Measurements from ENCODE around the gene DRD2.

DRD2 gene

DNA sequence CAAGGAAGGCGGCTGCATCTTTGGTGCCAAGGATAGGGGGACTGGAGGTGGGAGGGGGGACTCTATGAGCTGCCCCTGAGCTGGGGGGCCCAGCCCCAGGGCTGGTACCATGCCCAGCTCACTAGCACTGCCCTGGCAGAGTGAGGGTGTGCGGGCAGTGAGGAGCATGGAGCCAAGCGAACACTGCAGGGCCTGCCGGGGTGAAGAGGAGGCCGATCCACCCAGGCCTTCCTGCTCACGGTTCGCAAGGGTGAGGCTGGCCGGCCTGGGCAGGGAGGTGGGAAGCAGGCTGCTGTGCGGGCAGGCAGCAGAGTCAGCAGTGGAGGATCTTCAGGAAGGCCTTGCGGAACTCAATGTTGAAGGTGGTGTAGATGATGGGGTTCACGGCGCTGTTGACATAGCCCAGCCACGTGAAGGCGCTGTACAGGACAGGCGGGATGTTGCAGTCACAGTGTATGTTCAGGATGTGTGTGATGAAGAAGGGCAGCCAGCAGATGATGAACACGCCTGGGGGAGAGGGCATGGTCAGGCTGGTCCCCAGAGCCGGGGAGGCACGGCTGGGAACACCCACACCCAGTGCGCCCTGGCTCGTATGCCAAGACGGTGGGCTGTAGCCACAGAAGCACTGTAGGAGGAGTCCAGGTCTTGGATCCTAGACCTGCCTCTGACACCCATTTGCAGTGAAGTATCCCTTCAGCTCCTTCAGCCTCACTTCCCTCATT lies 64.6 kb downstream of the DRD2 start:
- in situ Hi-C loops (cut with HindIII; ENCODE audit: low pct_ligation_motif_present, low pct_unique_long_range_greater_than_20kb, low sequenced_read_pairs), result no loop called here

GRCh38 chr11:113409526-113409925 lies 65.7 kb downstream of the DRD2 start:
- in situ Hi-C loops (cut with HindIII; ENCODE audit: low pct_ligation_motif_present, low pct_unique_long_range_greater_than_20kb, low sequenced_read_pairs), result no loop called here
- DNase-seq, result no peak

More for the DNA sequence above, 64.6 kb downstream of the DRD2 start:
- DNase-seq, result no peak

DNA sequence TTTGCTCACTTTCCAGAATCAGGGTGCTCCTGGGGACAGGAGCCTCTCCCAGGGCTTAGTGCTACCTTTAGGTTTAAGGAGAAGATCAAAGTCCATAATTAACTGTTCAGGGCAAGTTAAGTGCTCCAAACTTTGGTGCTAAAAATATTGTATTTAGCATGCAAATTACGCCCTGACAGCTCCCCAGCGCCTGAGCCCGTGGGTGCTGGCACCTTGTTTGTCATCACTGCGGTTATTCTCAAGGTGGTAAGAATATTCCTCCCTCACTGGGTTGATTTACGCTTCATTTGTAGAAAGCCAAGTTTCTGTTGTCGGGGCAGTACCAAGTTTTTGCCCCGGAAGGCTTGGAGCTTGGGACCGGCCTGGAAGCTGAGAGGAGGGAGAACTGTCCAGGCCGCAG lies 66.3 kb downstream of the DRD2 start:
- in situ Hi-C loops (cut with HindIII; ENCODE audit: low pct_ligation_motif_present, low pct_unique_long_range_greater_than_20kb, low sequenced_read_pairs), result no loop called here
- no peak for DNase-seq

GRCh38 chr11:113408206-113408605 lies 67.0 kb downstream of the DRD2 start:
- DNase-seq, result no peak
- in situ Hi-C loops (cut with HindIII; ENCODE audit: low pct_ligation_motif_present, low pct_unique_long_range_greater_than_20kb, low sequenced_read_pairs), result no loop called here

GRCh38 chr11:113407163-113407562 lies 68.0 kb downstream of the DRD2 start:
- in situ Hi-C loops (cut with HindIII; ENCODE audit: low pct_ligation_motif_present, low pct_unique_long_range_greater_than_20kb, low sequenced_read_pairs), result no loop called here
- DNase-seq, result no peak

DNA sequence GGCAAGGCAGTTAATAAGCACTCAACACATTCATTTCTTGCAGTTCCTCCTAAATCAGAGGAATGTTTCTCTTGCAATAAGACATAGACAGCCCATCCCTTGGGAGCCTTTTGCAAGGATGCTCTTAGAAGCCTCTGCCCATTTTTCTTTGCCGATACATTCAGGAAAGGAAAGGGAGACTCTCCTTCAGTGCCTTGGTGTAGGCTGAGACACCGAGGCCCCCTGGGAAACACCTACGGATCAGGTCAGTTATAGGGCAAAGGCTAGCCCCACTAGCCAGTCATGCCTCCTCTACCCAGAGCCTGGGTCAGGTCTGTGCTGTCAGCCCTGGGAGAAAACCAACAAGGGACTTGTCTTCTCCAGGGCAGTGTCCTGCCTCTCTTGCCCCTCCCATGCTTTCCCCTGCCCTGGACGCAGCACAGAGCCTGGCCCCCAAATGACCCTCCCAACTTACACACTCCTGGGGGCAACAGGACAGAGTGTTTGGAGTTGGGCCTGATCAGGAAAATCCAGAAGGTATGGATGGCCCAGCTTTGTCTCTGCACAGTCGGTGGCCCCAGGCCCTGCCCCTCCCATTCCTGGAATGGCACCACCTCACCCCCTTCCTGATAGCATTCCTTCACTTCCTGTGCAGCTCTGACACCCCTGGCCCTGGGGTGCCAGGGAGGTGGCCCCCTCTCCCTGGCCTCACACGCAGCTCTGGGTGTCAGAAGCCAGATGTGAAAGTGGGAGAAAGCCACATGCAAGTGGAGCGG lies 69.3 kb downstream of the DRD2 start:
- no peak for DNase-seq
- in situ Hi-C loops (cut with HindIII; ENCODE audit: low pct_ligation_motif_present, low pct_unique_long_range_greater_than_20kb, low sequenced_read_pairs), result no loop called here

DNA sequence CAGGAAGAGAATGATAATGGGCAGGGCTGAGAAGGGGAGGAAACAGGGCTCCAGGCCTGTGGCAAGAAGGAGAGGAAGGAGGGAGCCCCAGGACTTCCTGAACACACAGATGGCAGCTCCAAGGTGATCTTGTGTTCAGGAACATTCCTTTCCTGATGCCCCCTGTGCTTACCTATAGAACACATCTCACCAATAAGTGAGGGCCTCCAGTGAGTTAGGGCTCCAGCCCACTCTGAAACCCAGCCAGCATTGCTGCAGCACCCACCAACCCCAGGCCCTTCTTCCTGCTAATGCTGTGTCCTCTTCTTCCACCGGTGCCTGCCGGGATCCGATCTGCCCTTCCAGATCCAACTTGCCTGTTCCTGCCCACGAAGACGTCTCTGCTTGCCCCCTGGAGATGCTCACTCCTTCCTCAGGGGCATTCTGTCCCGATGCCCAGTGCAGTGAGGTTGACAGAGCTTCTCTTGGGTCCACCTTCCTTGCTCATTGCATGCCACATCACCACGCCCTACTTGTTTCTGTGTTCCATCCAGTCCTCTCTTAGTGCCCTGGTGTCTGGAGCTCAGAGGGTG lies 70.3 kb downstream of the DRD2 start:
- in situ Hi-C loops (cut with HindIII; ENCODE audit: low pct_ligation_motif_present, low pct_unique_long_range_greater_than_20kb, low sequenced_read_pairs), result no loop called here
- no peak for DNase-seq

DNA sequence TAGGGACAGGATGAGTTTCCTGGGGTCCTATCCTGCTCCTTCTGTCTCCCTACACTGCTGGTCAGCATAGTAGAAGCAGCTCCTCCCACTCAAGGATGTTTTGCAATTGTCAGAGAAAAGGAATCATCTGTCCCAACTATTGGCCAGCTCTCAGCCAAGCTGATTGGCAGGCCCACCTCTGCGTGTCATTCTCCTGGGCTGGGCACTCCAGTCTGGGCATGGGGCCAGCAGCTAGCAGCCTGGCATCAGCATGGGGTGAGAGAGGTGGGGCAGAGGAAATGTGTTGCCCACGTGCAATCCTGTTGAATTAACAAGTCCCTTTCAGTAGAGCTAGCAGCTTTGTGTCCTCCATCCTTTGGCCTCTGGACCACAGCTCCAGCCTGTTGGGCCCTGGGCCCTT lies 73.5 kb downstream of the DRD2 start:
- in situ Hi-C loops (cut with HindIII; ENCODE audit: low pct_ligation_motif_present, low pct_unique_long_range_greater_than_20kb, low sequenced_read_pairs), result no loop called here
- peak; percentile 80 for DNase-seq

DNA sequence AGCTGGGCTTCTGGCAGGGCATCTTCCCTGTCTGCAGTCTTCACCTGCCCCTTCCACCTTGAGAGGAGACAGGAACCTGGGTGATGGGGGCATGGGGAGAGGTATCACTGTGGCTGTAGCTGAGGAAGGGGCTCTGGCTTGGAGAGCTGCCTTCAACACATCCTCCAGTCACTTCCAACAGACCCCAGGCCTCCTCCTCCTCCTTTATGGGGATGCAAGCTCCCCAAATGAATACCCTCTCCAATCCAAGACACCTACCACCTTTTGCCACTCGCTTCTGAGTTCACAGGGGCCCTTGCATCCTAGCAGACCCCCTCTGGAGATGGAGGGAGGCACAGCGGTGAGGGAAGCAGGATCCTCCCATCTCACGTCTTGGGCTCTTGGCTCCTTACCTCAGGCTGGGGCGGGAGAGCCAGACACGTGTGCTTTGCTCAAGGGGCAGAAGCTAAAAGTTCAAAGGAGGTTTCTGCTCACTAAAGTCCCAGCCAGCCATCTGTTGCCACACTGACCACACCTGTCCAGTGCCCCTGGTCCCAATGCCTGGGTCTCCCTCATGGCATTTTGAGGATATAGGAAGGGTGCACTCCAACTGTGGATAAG lies 74.5 kb downstream of the DRD2 start:
- in situ Hi-C loops (cut with HindIII; ENCODE audit: low pct_ligation_motif_present, low pct_unique_long_range_greater_than_20kb, low sequenced_read_pairs), result no loop called here

DNA sequence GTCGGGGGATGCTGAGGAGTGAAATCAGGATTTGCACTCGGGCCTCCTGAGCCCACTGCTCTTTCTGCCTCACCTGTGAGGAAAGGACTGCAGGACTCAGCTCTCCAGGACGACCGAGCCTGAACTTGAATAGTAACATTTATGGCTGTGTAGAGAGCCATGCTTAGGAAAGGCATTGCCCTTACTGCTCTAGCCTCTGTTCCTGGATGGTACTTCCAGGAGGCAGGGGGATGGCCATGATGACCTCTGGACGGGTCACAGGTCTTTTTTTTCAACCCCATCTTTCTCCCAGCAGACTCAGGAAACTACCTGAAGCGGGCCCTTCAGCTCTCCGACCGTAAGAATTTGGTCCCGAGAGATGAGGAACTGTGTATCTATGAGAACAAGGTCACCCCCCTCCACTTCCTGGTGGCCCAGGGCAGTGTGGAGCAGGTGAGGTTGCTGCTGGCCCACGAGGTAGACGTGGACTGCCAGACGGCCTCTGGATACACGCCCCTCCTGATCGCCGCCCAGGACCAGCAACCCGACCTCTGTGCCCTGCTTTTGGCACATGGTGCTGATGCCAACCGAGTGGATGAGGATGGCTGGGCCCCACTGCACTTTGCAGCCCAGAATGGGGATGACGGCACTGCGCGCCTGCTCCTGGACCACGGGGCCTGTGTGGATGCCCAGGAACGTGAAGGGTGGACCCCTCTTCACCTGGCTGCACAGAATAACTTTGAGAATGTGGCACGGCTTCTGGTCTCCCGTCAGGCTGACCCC lies 76.3 kb downstream of the DRD2 start:
- no peak for DNase-seq
- in situ Hi-C loops (cut with HindIII; ENCODE audit: low pct_ligation_motif_present, low pct_unique_long_range_greater_than_20kb, low sequenced_read_pairs), result no loop called here

More for the DNA sequence above, 74.5 kb downstream of the DRD2 start:
- no peak for DNase-seq

DNA sequence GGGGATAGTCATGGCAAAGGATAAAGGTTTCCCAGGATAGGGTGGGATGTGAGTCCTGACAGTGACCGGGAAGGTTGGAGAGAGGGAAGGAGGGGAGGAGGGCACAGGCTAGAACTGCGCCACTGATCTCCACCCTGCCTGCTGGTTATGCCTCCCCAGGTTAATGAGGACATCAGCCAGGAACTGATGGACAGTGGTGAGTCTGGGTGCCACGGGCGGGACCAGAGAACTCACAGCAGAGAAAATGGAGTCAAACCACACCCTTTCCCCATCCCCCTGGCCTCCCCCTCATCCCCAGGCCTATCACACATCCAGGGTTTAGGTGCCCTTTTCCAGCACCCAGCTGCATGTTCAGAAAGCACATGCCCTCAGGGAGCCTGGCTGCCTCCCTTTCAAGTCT lies 77.4 kb downstream of the DRD2 start:
- no peak for DNase-seq
- in situ Hi-C loops (cut with HindIII; ENCODE audit: low pct_ligation_motif_present, low pct_unique_long_range_greater_than_20kb, low sequenced_read_pairs), result no loop called here

- in situ Hi-C loops (cut with HindIII; ENCODE audit: low pct_ligation_motif_present, low pct_unique_long_range_greater_than_20kb, low sequenced_read_pairs), result no loop called here
- DNase-seq, result no peak
These were observed 78.0 kb downstream of the DRD2 start for GRCh38 chr11:113397212-113397611.

- in situ Hi-C loops (cut with HindIII; ENCODE audit: low pct_ligation_motif_present, low pct_unique_long_range_greater_than_20kb, low sequenced_read_pairs), result no loop called here
- no peak for DNase-seq
These were observed 78.5 kb downstream of the DRD2 start for GRCh38 chr11:113396690-113397089.

DNA sequence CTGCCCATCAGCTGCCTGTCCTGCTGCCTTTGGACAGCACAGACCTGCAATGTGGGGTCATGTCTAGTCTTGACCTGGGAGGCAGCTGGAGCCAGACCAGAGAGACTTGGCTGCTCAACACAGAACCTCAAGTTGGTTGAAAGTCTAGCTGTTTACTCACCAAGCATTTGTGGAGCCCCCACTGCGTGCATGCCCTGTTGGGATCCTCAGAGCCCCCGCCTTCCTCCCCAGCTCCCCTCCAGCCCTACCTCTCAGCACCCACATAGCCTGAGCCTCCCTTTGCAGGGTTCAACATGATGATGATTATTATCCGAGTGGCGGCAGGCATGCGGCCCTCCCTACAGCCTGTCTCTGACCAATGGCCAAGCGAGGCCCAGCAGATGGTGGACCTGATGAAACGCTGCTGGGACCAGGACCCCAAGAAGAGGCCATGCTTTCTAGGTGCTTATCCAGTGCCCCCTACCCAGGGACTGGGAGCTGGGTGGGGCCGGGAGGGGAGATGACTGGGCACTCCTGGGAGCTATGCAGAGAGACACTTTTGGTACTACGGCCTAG lies 79.3 kb downstream of the DRD2 start:
- DNase-seq, result no peak
- in situ Hi-C loops (cut with HindIII; ENCODE audit: low pct_ligation_motif_present, low pct_unique_long_range_greater_than_20kb, low sequenced_read_pairs), result no loop called here

DNA sequence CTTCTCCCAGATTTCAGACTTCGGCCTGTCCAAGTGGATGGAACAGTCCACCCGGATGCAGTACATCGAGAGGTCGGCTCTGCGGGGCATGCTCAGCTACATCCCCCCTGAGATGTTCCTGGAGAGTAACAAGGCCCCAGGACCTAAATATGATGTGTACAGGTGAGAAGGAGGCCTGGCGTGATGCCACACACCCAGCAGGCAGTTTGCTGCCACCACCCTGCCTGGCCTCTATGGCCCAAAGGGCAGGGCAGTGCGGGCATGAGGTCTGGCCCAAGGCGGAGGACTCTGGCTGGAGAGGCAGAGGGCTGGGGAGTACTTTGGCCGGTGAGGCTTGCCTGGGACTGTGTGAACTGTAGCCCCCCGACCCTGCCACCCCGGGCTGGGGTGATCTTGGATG lies 80.3 kb downstream of the DRD2 start:
- no peak for DNase-seq
- in situ Hi-C loops (cut with HindIII; ENCODE audit: low pct_ligation_motif_present, low pct_unique_long_range_greater_than_20kb, low sequenced_read_pairs), result no loop called here

GRCh38 chr11:113393501-113393985 lies 81.7 kb downstream of the DRD2 start:
- DNase-seq, result no peak
- in situ Hi-C loops (cut with HindIII; ENCODE audit: low pct_ligation_motif_present, low pct_unique_long_range_greater_than_20kb, low sequenced_read_pairs), result no loop called here

DNA sequence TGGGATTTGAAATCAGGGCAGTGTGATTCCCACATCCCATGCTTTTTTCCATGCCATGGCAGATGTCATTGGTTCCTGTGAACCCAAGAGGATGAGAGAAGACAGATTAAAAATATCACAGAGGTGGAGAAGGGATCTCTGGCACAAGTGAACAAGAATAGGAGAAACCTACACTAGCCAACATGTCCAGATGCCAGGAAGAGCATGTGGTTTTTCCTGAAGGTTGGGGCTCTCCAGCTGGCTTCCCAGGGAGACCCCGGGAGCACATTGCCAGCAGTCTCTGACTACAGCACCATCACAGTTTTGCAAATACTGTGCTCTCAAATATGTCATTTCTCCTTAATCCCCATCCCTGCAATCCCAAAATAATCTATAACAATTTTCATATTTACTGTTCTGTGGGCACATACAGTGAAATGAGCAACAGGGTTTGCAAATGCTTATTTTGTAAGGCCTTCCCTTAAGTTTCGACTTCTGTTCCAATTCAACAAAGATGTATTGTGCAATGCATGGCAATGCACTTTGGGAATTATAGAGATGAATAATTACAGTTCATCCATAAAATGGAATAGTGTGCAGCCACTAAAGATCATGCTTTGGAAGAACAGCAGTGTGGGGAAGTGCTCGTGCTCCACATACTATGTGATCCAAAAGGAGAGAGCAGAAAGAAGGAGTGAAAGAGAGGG lies 82.8 kb downstream of the DRD2 start:
- in situ Hi-C loops (cut with HindIII; ENCODE audit: low pct_ligation_motif_present, low pct_unique_long_range_greater_than_20kb, low sequenced_read_pairs), result no loop called here
- no peak for DNase-seq

DNA sequence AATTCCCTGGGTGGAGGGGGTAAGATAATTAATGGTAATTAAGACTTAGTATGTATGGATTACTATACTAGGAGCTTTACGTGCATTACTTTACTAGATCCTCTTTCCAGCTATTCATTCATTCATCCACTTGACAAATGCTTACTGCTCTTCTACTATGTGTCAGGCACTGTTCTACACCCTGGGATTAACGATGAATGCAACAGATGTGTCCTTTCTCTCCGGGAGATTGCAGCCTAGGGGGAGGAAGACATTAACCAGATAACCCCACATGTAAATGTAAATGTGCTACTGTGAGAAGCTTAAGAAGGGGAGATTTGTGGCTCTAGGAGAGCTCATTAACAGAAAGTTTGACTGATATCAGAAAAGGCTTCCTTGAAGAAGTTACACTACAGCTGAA lies 85.9 kb downstream of the DRD2 start:
- DNase-seq, result no peak
- in situ Hi-C loops (cut with HindIII; ENCODE audit: low pct_ligation_motif_present, low pct_unique_long_range_greater_than_20kb, low sequenced_read_pairs), result no loop called here
